Lung (tissue), 12 donors: ENCODE data around the gene RBM5. TPM values are rescaled to one million over a fixed set of nuclear protein-coding genes. Genes with fewer than 3 reads are reported as not detected.
A peak's percentile ranks its signal among the peaks of the same experiment; 100 is the strongest.

Source experiments
- ATAC-seq: fragments of 200-7000 bp; cut with Tn5 transposase; one replicate; pipeline ENCODE4 v1.9.1; 2020; ENCODE audit warnings: moderate number of reproducible peaks; ENCODE audit not compliant: insufficient read depth, low FRiP score
- DNase-seq, 3 donors: peaks; one replicate each; pipeline ENCODE4 v3.0.0-alpha.2; 2013 to 2017
- H3K27ac ChIP-seq, 2 donors: one replicate each; pipeline ENCODE4 v1.5.1; 2013; ENCODE audit warnings: mild to moderate bottlenecking in 2 of 2, moderate library complexity in 2 of 2, control low read depth in 1 of 2, inconsistent platforms in 1 of 2, low read depth in 1 of 2, low read length in 1 of 2
- H3K27me3 ChIP-seq, 3 donors: one replicate each; pipeline ENCODE4 v1.5.1; 2013; ENCODE audit warnings: low read length in 2 of 3; ENCODE audit not compliant: control insufficient read depth in 3 of 3, insufficient read depth in 3 of 3
- H3K36me3 ChIP-seq, 4 donors: one replicate each; pipeline ENCODE4 v1.5.1; 2013; ENCODE audit warnings: low read length in 4 of 4, mild to moderate bottlenecking in 1 of 4, moderate library complexity in 1 of 4; ENCODE audit not compliant: control insufficient read depth in 4 of 4, insufficient read depth in 4 of 4
- H3K4me1 ChIP-seq, 5 donors: one replicate each; pipeline ENCODE4 v1.5.1; 2013; ENCODE audit warnings: low read length in 5 of 5, mild to moderate bottlenecking in 2 of 5, moderate library complexity in 1 of 5; ENCODE audit not compliant: control insufficient read depth in 5 of 5, insufficient read depth in 5 of 5
- H3K4me3 ChIP-seq: one replicate; pipeline ENCODE4 v1.5.1; 2013; ENCODE audit warnings: mild to moderate bottlenecking, control low read depth, moderate library complexity
- H3K9ac ChIP-seq, 2 donors: one replicate each; pipeline ENCODE4 v1.5.1; 2013; ENCODE audit warnings: low read length in 2 of 2, control low read depth in 1 of 2; ENCODE audit not compliant: insufficient read depth in 1 of 2
- H3K9me3 ChIP-seq, 4 donors: one replicate each; pipeline ENCODE4 v1.5.1; 2013; ENCODE audit warnings: low read length in 3 of 4, mild to moderate bottlenecking in 1 of 4, moderate library complexity in 1 of 4; ENCODE audit not compliant: control insufficient read depth in 4 of 4, insufficient read depth in 3 of 4
- CTCF ChIP-seq: IDR thresholded peaks from 2 replicates; pipeline ENCODE4 v1.5.1; 2012; ENCODE audit warnings: mild to moderate bottlenecking; ENCODE audit errors: control extremely low read depth, extremely low read depth
- WGBS, 2 donors: extraction: QIAGEN DNeasy Blood & Tissue Kit; methylation state at CpG; one replicate each; pipeline ENCODE4 v1.1.7; 2013; 5-methylcytosine and 5-hydroxymethylcytosine counted together
- polyA plus RNA-seq, 2 donors: library from polyadenylated mRNA; stranded (reverse); fragments of 200-250 nt; gene quantifications; one replicate each; pipeline ENCODE4 v1.2.1, GENCODE V29; 2013
- total RNA-seq, 2 donors: library from RNA; depleted of rRNA in 1 of 2; stranded (reverse); fragments of >200 nt in 1 of 2; gene quantifications; one replicate each; pipeline ENCODE4 v1.2.1, GENCODE V29; 2014 to 2021
- donor health status: control.
- donor health status: control.
- donor health status: Bipolar disorder and iron deficiency.
- donor health status: healthy.
- donor health status: DM: yes; HTN: yes; CAD: no.

The RBM5 gene
- total and polyA plus RNA-seq, 4 donors: 71.4 to 380 (median 94.6) TPM

GRCh38 chr3:50154476-50154839 is 65.7 kb downstream of the RBM5 start:
- H3K9me3 ChIP-seq: no peaks in the 10 kb centered on the region
- no peak overlapping the region for H3K9ac ChIP-seq
- ATAC-seq (no peak), DNase-seq (peak in 1 of 3 donors; percentile 58)
- H3K27me3 ChIP-seq: no peaks in the 10 kb centered on the region
- H3K27ac ChIP-seq: no peak overlapping the region
- 1 to 4% methylated on average over 22 to 34 of the region's 34 CpGs for WGBS, 2 donors
- H3K4me3 ChIP-seq: peak overlapping the region; percentile 24
- TF ChIP-seq CTCF: peak; percentile 14
- H3K36me3 ChIP-seq: peaks cover 0 to 2% (median 0%) of the 10 kb centered on the region in 4 donors
- peaks cover 0 to 62% (median 18%) of the 10 kb centered on the region in 5 donors for H3K4me1 ChIP-seq

GRCh38 chr3:50154840-50155490 is 66.2 kb downstream of the RBM5 start, which contains the start of gene SEMA3F:
TSS of gene SEMA3F (plus strand) at chr3:50155324. CDS start at chr3:50159623, 4,299 bp downstream.
- peak within 1 kb of the TSS; percentile 21 to 34 for H3K9ac ChIP-seq
- peak; percentile 84 for ATAC-seq
- no peaks in the 10 kb centered on the region for H3K9me3 ChIP-seq

GRCh38 chr3:50155491-50155878 is 66.8 kb downstream of the RBM5 start:
- Histone ChIP-seq H3K4me3 (peak overlapping the region; percentile 74), H3K27me3 (no peaks in the 10 kb centered on the region), H3K36me3 (peaks cover 0 to 10% (median 2%) of the 10 kb centered on the region in 4 donors), H3K4me1 (peaks cover 0 to 53% (median 25%) of the 10 kb centered on the region in 5 donors), H3K27ac (peak overlapping the region; percentile 75 to 76), H3K9me3 (no peaks in the 10 kb centered on the region), H3K9ac (peak overlapping the region in 1 of 2 donors; percentile 21)
- ATAC-seq: no peak
- WGBS, 2 donors: 0 to 1% methylated on average over 12 to 37 of the region's 37 CpGs
- DNase-seq: no peak
- no peak for TF ChIP-seq CTCF

More at GRCh38 chr3:50154840-50155490, 66.2 kb downstream of the RBM5 start, which contains the start of gene SEMA3F:
- peaks cover 0 to 58% (median 20%) of the 10 kb centered on the region in 5 donors for H3K4me1 ChIP-seq
- H3K27ac ChIP-seq: peak within 1 kb of the TSS; percentile 75 to 76
- H3K27me3 ChIP-seq: no peaks in the 10 kb centered on the region
- TF ChIP-seq CTCF: no peak
- 0 to 1% methylated on average over 37 to 98 of the region's 98 CpGs for WGBS, 2 donors
- H3K4me3 ChIP-seq: peak within 1 kb of the TSS; percentile 74
- peak; percentile 71 to 84 (median 75) for DNase-seq
- H3K36me3 ChIP-seq: peaks cover 0 to 5% (median 2%) of the 10 kb centered on the region in 4 donors
